Esophagus muscularis mucosa (tissue), 4 donors: ENCODE results near the gene OTUD7B.

Experiments used
- CTCF ChIP-seq, 3 experiments: fragments of 200-600 bp in 2 of 3; fragments of 450-650 bp in 1 of 3; sonication (generic) in 2 of 3; IDR thresholded peaks; one replicate each; pipeline ENCODE4 v1.5.1; 2017 to 2019; ENCODE audit warnings: antibody characterized with exemption in 3 of 3, mild to moderate bottlenecking in 2 of 3, moderate library complexity in 1 of 3
- EP300 ChIP-seq: sonication (generic); formaldehyde crosslinking; IDR thresholded peaks from one replicate; pipeline ENCODE4 v1.6.1; 2017; ENCODE audit warnings: antibody characterized with exemption
- POLR2A ChIP-seq: fragments of 450-650 bp; IDR thresholded peaks from one replicate; pipeline ENCODE4 v1.6.1; 2017; ENCODE audit warnings: antibody characterized with exemption, moderate library complexity, mild to moderate bottlenecking, low read depth
- POLR2AphosphoS5 ChIP-seq, 2 donors: sonication (generic); formaldehyde crosslinking; IDR thresholded peaks; one replicate each; pipeline ENCODE4 v1.6.1; 2017; ENCODE audit warnings: antibody characterized with exemption in 2 of 2

GRCh38 chr1:149993181-149993580 lies 17.3 kb downstream of the OTUD7B start:
- TF ChIP-seq POLR2A (no peak), CTCF (IDR thresholded peaks at IDR 0.05) (no peak), POLR2AphosphoS5 (IDR thresholded peaks at IDR 0.05) (no peak), EP300 (no peak)
